ENCODE measurements around the gene PIGK. TPM values are rescaled to one million over a fixed set of nuclear protein-coding genes. Genes with fewer than 3 reads are reported as not detected.

PIGK gene
- total and polyA plus RNA-seq, 7 donors = 4.6 to 20.0 (median 15.9) TPM

- no peak for DNase-seq
- Histone ChIP-seq H3K27ac (no peak overlapping the region), H3K27me3 (no peaks in the 10 kb centered on the region), H3K4me3 (no peak overlapping the region), H3K9me3 (peaks cover 0 to 2% (median 0%) of the 10 kb centered on the region in 4 donors), H3K4me1 (no peaks in the 10 kb centered on the region), H3K36me3 (no peaks in the 10 kb centered on the region)
- WGBS, 2 donors = 25 to 38% methylated on average over 5 of the region's 5 CpGs
- TF ChIP-seq POLR2A (IDR thresholded peaks at IDR 0.05) = no peak
- no peak for TF ChIP-seq CTCF (IDR thresholded peaks at IDR 0.05)
- TF ChIP-seq POLR2AphosphoS5 (IDR thresholded peaks at IDR 0.05) = no peak
- TF ChIP-seq EP300 (IDR thresholded peaks at IDR 0.05) = no peak
- intact Hi-C loops (cut with DNase I) = no loop called here
Observed at GRCh38 chr1:77060000-77060399, 159.2 kb downstream of the PIGK start.

GRCh38 chr1:77057994-77058585 is 161.1 kb downstream of the PIGK start:
- H3K9me3 ChIP-seq = peaks cover 0 to 2% (median 0%) of the 10 kb centered on the region in 4 donors
- no peaks in the 10 kb centered on the region for H3K4me1 ChIP-seq
- H3K36me3 ChIP-seq = no peaks in the 10 kb centered on the region
- H3K4me3 ChIP-seq = no peak overlapping the region
- no peak for DNase-seq
- H3K27ac ChIP-seq = no peak overlapping the region
- 62 to 83% methylated on average over 7 of the region's 7 CpGs for WGBS, 2 donors
- no peaks in the 10 kb centered on the region for H3K27me3 ChIP-seq
- intact Hi-C loops (cut with DNase I) = no loop called here
- TF ChIP-seq POLR2AphosphoS5 (IDR thresholded peaks at IDR 0.05) = no peak

- Histone ChIP-seq H3K36me3 (no peaks in the 10 kb centered on the region), H3K4me1 (peaks cover 0 to 2% (median 0%) of the 10 kb centered on the region in 4 donors), H3K9me3 (no peaks in the 10 kb centered on the region), H3K27me3 (no peaks in the 10 kb centered on the region), H3K4me3 (no peak overlapping the region), H3K27ac (no peak overlapping the region)
- intact Hi-C loops (cut with DNase I) = no loop called here
- 70 to 90% methylated on average over 7 of the region's 7 CpGs for WGBS, 2 donors
- TF ChIP-seq EP300 (IDR thresholded peaks at IDR 0.05) (no peak), POLR2A (IDR thresholded peaks at IDR 0.05) (no peak), POLR2AphosphoS5 (IDR thresholded peaks at IDR 0.05) (no peak), CTCF (IDR thresholded peaks at IDR 0.05) (no peak)
- DNase-seq = no peak
Observed at GRCh38 chr1:77056525-77056924, 162.7 kb downstream of the PIGK start.

- DNase-seq = no peak
- no peaks in the 10 kb centered on the region for H3K27me3 ChIP-seq
- WGBS, 2 donors = 10 to 53% methylated on average over 1 of the region's 1 CpG
- intact Hi-C loops (cut with DNase I) = no loop called here
- TF ChIP-seq POLR2A (IDR thresholded peaks at IDR 0.05) (no peak), CTCF (IDR thresholded peaks at IDR 0.05) (no peak), POLR2AphosphoS5 (IDR thresholded peaks at IDR 0.05) (no peak), EP300 (IDR thresholded peaks at IDR 0.05) (no peak)
- no peaks in the 10 kb centered on the region for H3K36me3 ChIP-seq
- no peaks in the 10 kb centered on the region for H3K9me3 ChIP-seq
- no peak overlapping the region for H3K27ac ChIP-seq
- no peak overlapping the region for H3K4me3 ChIP-seq
- peaks cover 0 to 15% (median 0%) of the 10 kb centered on the region in 4 donors for H3K4me1 ChIP-seq
Observed at GRCh38 chr1:77051425-77051824, 167.8 kb downstream of the PIGK start.

GRCh38 chr1:77048615-77049005 is 170.6 kb downstream of the PIGK start:
- 36 to 48% methylated on average over 1 of the region's 1 CpG for WGBS, 2 donors
- Histone ChIP-seq H3K9me3 (no peaks in the 10 kb centered on the region), H3K27ac (no peak overlapping the region), H3K27me3 (no peaks in the 10 kb centered on the region), H3K4me1 (peaks cover 0 to 15% (median 0%) of the 10 kb centered on the region in 4 donors), H3K36me3 (no peaks in the 10 kb centered on the region), H3K4me3 (no peak overlapping the region)
- TF ChIP-seq POLR2AphosphoS5 (IDR thresholded peaks at IDR 0.05) = no peak
- TF ChIP-seq EP300 (IDR thresholded peaks at IDR 0.05) = no peak
- TF ChIP-seq CTCF (IDR thresholded peaks at IDR 0.05) = no peak
- TF ChIP-seq POLR2A (IDR thresholded peaks at IDR 0.05) = no peak
- DNase-seq = no peak
- intact Hi-C loops (cut with DNase I) = no loop called here

Data from sigmoid colon (tissue), 7 donors.